HepG2 (cell line): ENCODE measurements around the gene NFAT5.

ENCODE experiments used
- CTCF ChIP-seq: sonication (generic); formaldehyde crosslinking; IDR thresholded peaks from 2 replicates; pipeline ENCODE4 v1.5.0; 2020; ENCODE audit warnings: mild to moderate bottlenecking, missing genetic modification reagents, moderate library complexity
- E2F5 ChIP-seq: sonication (generic); formaldehyde crosslinking; conservative IDR thresholded peaks from 2 replicates; pipeline ENCODE4 v1.4.0; 2020; ENCODE audit warnings: missing genetic modification reagents
- FOXK1 ChIP-seq: sonication (generic); formaldehyde crosslinking; IDR thresholded peaks from 2 replicates; pipeline ENCODE4 v1.4.0; 2020; ENCODE audit warnings: low read depth, missing genetic modification reagents, borderline replicate concordance
- FOXM1 ChIP-seq: sonication (generic); formaldehyde crosslinking; IDR thresholded peaks from 2 replicates; pipeline ENCODE4 v1.5.0; 2020; ENCODE audit warnings: missing genetic modification reagents
- JUND ChIP-seq: sonication (generic); formaldehyde crosslinking; IDR thresholded peaks from 2 replicates; pipeline ENCODE4 v1.8.0; 2022; ENCODE audit warnings: mild to moderate bottlenecking, missing genetic modification reagents
- KDM5B ChIP-seq: sonication (generic); formaldehyde crosslinking; IDR thresholded peaks from 2 replicates; pipeline ENCODE4 v1.4.0; 2020; ENCODE audit warnings: missing genetic modification reagents, mild to moderate bottlenecking, borderline replicate concordance
- MAFG ChIP-seq: sonication (generic); formaldehyde crosslinking; IDR thresholded peaks from 2 replicates; pipeline ENCODE4 v1.5.1; 2020; ENCODE audit warnings: mild to moderate bottlenecking, missing genetic modification reagents
- PBX2 ChIP-seq: IDR thresholded peaks from 2 replicates; pipeline ENCODE4 v1.6.1; 2016; ENCODE audit warnings: control low read depth
- SMC3 ChIP-seq: IDR thresholded peaks from 2 replicates; pipeline ENCODE4 v1.6.1; 2011; ENCODE audit warnings: low read length, improper control_type of control experiment
- TBL1XR1 ChIP-seq: fragments of 150-350 bp; IDR thresholded peaks from 2 replicates; pipeline ENCODE4 v1.6.1; 2014; ENCODE audit warnings: borderline replicate concordance, low read length; ENCODE audit not compliant: partially characterized antibody
- TCF7 ChIP-seq: sonication (generic); IDR thresholded peaks from 2 replicates; pipeline ENCODE4 v1.6.1; 2016; ENCODE audit warnings: antibody characterized with exemption, low read depth
- ZGPAT ChIP-seq: IDR thresholded peaks from 2 replicates; pipeline ENCODE4 v1.6.1; 2016; ENCODE audit warnings: mild to moderate bottlenecking
- ZNF274 ChIP-seq: sonication (generic); formaldehyde crosslinking; IDR thresholded peaks from 2 replicates; pipeline ENCODE4 v1.5.1; 2020; ENCODE audit warnings: mild to moderate bottlenecking, missing genetic modification reagents
- ZZZ3 ChIP-seq: sonication (generic); formaldehyde crosslinking; IDR thresholded peaks from 2 replicates; pipeline ENCODE4 v1.4.0; 2020; ENCODE audit warnings: missing genetic modification reagents, mild to moderate bottlenecking, borderline replicate concordance

- TF ChIP-seq FOXM1 (no peak), FOXK1 (CRISPR knock-in tag) (no peak), CTCF (CRISPR knock-in tag) (no peak), TBL1XR1 (no peak), ZNF274 (no peak), KDM5B (CRISPR knock-in tag) (no peak), ZZZ3 (CRISPR knock-in tag) (no peak), ZGPAT (CRISPR knock-in tag) (no peak), PBX2 (no peak), E2F5 (CRISPR knock-in tag) (no peak), SMC3 (no peak), JUND (CRISPR knock-in tag) (no peak), TCF7 (no peak), MAFG (CRISPR knock-in tag) (no peak)
Observed at GRCh38 chr16:69720822-69721430, 155.2 kb downstream of the NFAT5 start.
